GM12878 (cell line): ENCODE data around the gene RASSF4. TPM values are rescaled to one million over a fixed set of nuclear protein-coding genes. Genes with fewer than 3 reads are reported as not detected.
A peak's percentile ranks its signal among the peaks of the same experiment; 100 is the strongest.

Source experiments
- ATAC-seq: fragments of 200-7000 bp; cut with Tn5 transposase; 3 replicates; pipeline ENCODE4 v1.9.1; 2020; ENCODE audit warnings: mild to moderate bottlenecking, moderate library complexity
- BruUV-seq: library from RNA; stranded (reverse); fragments of 400-500 nt; replicated peaks from 2 replicates; lab custom pipeline; 2021; lab: Mats Ljungman, UMichigan
- CTCF ChIA-PET: fragments of 300-600 bp; sonication (Branson Sonifier 250); formaldehyde crosslinking; extraction: SDS; loops from one replicate; lab custom pipeline; 2021; ENCODE audit warnings: inconsistent platforms; lab: Yijun Ruan, JAX
- POLR2A ChIA-PET: fragments of 350-600 bp; formaldehyde crosslinking; extraction: SDS; loops from one replicate; lab custom pipeline; 2021; ENCODE audit warnings: inconsistent platforms; lab: Charles Lee
- RAD21 ChIA-PET: fragments of 300-600 bp; sonication (Branson Sonifier 250); formaldehyde crosslinking; loops from one replicate; lab custom pipeline; 2023; ENCODE audit warnings: antibody characterized with exemption; ENCODE audit not compliant: unreplicated experiment; lab: Charles Lee
- SMC1A ChIA-PET: fragments of 300-600 bp; sonication (Branson Sonifier 250); formaldehyde crosslinking; loops from one replicate; lab custom pipeline; 2023; ENCODE audit not compliant: unreplicated experiment, uncharacterized antibody; lab: Charles Lee
- DNase-seq: peaks from one replicate; pipeline ENCODE4 v3.0.0-alpha.2; 2011; ENCODE audit warnings: low read depth, low spot score
- FAIRE-seq: peaks from 3 replicates; lab custom pipeline; 2011; peaks lifted over from hg19 to GRCh38; lab: Jason Lieb, UNC
- H2AFZ ChIP-seq: 2 replicates; pipeline ENCODE4 v1.6.0; 2011; ENCODE audit warnings: low read depth, low read length, control low read depth; ENCODE audit not compliant: control insufficient read depth
- H3K27ac ChIP-seq: 2 replicates; pipeline ENCODE4 v1.5.1; 2011; ENCODE audit warnings: control low read depth; ENCODE audit not compliant: control insufficient read depth, insufficient read depth
- H3K27me3 ChIP-seq, 2 experiments: replicated peaks in 1 of 2; 2 replicates each; pipeline versions ENCODE4 v1.6.0 to v1.6.1; 2011; ENCODE audit warnings: low read length in 1 of 2; ENCODE audit not compliant: control insufficient read depth in 2 of 2, insufficient read depth in 2 of 2
- H3K36me3 ChIP-seq, 2 experiments: 2 replicates each; pipeline ENCODE4 v1.5.1; 2011; ENCODE audit warnings: low read length in 1 of 2; ENCODE audit not compliant: control insufficient read depth in 2 of 2, insufficient read depth in 2 of 2
- H3K4me1 ChIP-seq: 2 replicates; pipeline ENCODE4 v1.6.1; 2011; ENCODE audit warnings: mild to moderate bottlenecking, low read length, moderate library complexity, mixed read lengths; ENCODE audit not compliant: control insufficient read depth, insufficient read depth
- H3K4me2 ChIP-seq: 2 replicates; pipeline ENCODE4 v1.6.0; 2011; ENCODE audit warnings: control low read depth; ENCODE audit not compliant: control insufficient read depth, insufficient read depth
- H3K4me3 ChIP-seq: fragments of 200-600 bp; sonication (generic); 2 replicates; pipeline ENCODE4 v1.5.1; 2016
- H3K79me2 ChIP-seq: 2 replicates; pipeline ENCODE4 v1.6.0; 2011; ENCODE audit warnings: low read length; ENCODE audit not compliant: control insufficient read depth, insufficient read depth
- H3K9ac ChIP-seq: 2 replicates; pipeline ENCODE4 v1.8.0; 2011; ENCODE audit warnings: low read length, control low read depth, mixed read lengths; ENCODE audit not compliant: control insufficient read depth, insufficient read depth
- H3K9me3 ChIP-seq: replicated peaks from 3 replicates; pipeline ENCODE4 v1.5.1; 2011; ENCODE audit warnings: mild to moderate bottlenecking, low read length; ENCODE audit not compliant: control insufficient read depth, insufficient read depth
- H4K20me1 ChIP-seq: 2 replicates; pipeline ENCODE4 v1.6.0; 2011; ENCODE audit not compliant: control insufficient read depth, insufficient read depth
- ATF2 ChIP-seq: IDR thresholded peaks from 2 replicates; pipeline ENCODE4 v1.6.1; 2012; ENCODE audit warnings: low read length, inconsistent platforms
- EED ChIP-seq: sonication (generic); IDR thresholded peaks from 2 replicates; pipeline ENCODE4 v1.6.1; 2016; ENCODE audit warnings: antibody characterized with exemption, low read depth
- EP300 ChIP-seq, 2 experiments: fragments of 150-350 bp in 1 of 2; IDR thresholded peaks; 2 replicates each; pipeline ENCODE4 v1.6.1; 2011 to 2012; ENCODE audit warnings: low read depth in 2 of 2, low read length in 2 of 2, borderline replicate concordance in 1 of 2, improper control_type of control experiment in 1 of 2, inconsistent platforms in 1 of 2; ENCODE audit not compliant: control insufficient read depth in 1 of 2
- GABPA ChIP-seq: IDR thresholded peaks from 2 replicates; pipeline ENCODE4 v1.6.1; 2014; ENCODE audit warnings: antibody characterized with exemption, low read depth, mild to moderate bottlenecking, inconsistent platforms
- KDM1A ChIP-seq: fragments of 200-600 bp; sonication (generic); IDR thresholded peaks from 2 replicates; pipeline ENCODE4 v1.6.1; 2016; ENCODE audit warnings: borderline replicate concordance
- MYB ChIP-seq: fragments of 150-350 bp; IDR thresholded peaks from 2 replicates; pipeline ENCODE4 v1.6.1; 2014; ENCODE audit warnings: mild to moderate bottlenecking, low read depth, low read length, borderline replicate concordance
- NR2C1 ChIP-seq: fragments of 450-650 bp; IDR thresholded peaks from 2 replicates; pipeline ENCODE4 v1.6.1; 2017; ENCODE audit warnings: antibody characterized with exemption, mild to moderate bottlenecking, moderate library complexity
- POU2F2 ChIP-seq: IDR thresholded peaks from 3 replicates; pipeline ENCODE4 v1.6.1; 2011; ENCODE audit warnings: low read depth, mild to moderate bottlenecking, low read length, borderline replicate concordance
- PRDM15 ChIP-seq: fragments of 450-650 bp; formaldehyde crosslinking; IDR thresholded peaks from 2 replicates; pipeline ENCODE4 v1.4.0; 2020; ENCODE audit warnings: mild to moderate bottlenecking, moderate library complexity
- RAD21 ChIP-seq: IDR thresholded peaks from 2 replicates; pipeline ENCODE4 v1.6.1; 2011; ENCODE audit warnings: mild to moderate bottlenecking, low read depth, low read length, moderate library complexity; ENCODE audit not compliant: insufficient read depth
- YY1 ChIP-seq: IDR thresholded peaks from 2 replicates; pipeline ENCODE4 v1.6.1; 2011; ENCODE audit warnings: low read depth, mild to moderate bottlenecking, low read length
- ZNF207 ChIP-seq: fragments of 450-650 bp; IDR thresholded peaks from 2 replicates; pipeline ENCODE4 v1.6.1; 2014; ENCODE audit warnings: antibody characterized with exemption, mild to moderate bottlenecking, borderline replicate concordance
- ZNF274 ChIP-seq: IDR thresholded peaks from one replicate; pipeline ENCODE4 v1.8.0; 2011; ENCODE audit not compliant: insufficient read length, insufficient read depth
- WGBS: methylation state at CpG from one replicate; pipeline ENCODE4 v1.1.6; 2016; ENCODE audit warnings: low lambda C conversion rate; ENCODE audit not compliant: insufficient replicate concordance, insufficient coverage; ENCODE audit errors: missing lambda C conversion rate; 5-methylcytosine and 5-hydroxymethylcytosine counted together
- in situ Hi-C: fragments of 300-500 bp; cut with MboI; formaldehyde crosslinking; loops from 9 replicates; pipeline ENCODE4 v1.14.3; 2018; ENCODE audit warnings: mixed read lengths
- intact Hi-C: fragments of 100-400 bp; cut with micrococcal nuclease; formaldehyde crosslinking; loops from one replicate; pipeline ENCODE4 v1.14.2; 2022; ENCODE audit not compliant: unreplicated experiment
- polyA plus RNA-seq, 11 experiments: library from polyadenylated mRNA; depleted of rRNA in 4 of 11; unstranded in 6 of 11; stranded (reverse) in 5 of 11; fragments of >200 nt; fragmentation: Nextera tagmentation in 4 of 11; fragmentation: Illumina TruSeq in 1 of 11; extraction: Ambion mirVana in 4 of 11; extraction: Trizol in 1 of 11; gene quantifications; 1 replicate in 1 of 11; 2 replicates in 10 of 11; pipeline versions ENCODE4 v1.2.1 to v1.2.3, GENCODE V29; 2011 to 2016; ENCODE audit warnings: inconsistent platforms in 2 of 11, missing spikeins in 2 of 11, low read depth in 1 of 11
- total RNA-seq, 4 experiments: library from RNA; depleted of rRNA in 3 of 4; stranded (reverse); fragments of >200 nt in 3 of 4; fragmentation: Illumina TruSeq in 1 of 4; extraction: Trizol in 1 of 4; gene quantifications; 2 replicates each; pipeline versions ENCODE4 v1.2.1 to v1.2.3, GENCODE V29; 2013 to 2021

Gene RASSF4
- total and polyA plus RNA-seq, 10 of the 15 experiments (the other 5 are each of a cell fraction or from before 2014, with no cell fraction given) = 3.7 to 71.1 (median 16.8) TPM

GRCh38 chr10:44974628-44975430 lies 15.2 kb downstream of the RASSF4 start:
- Histone ChIP-seq H3K79me2 (peaks cover 11% of the 10 kb centered on the region), H4K20me1 (no peaks in the 10 kb centered on the region), H3K9me3 (no peaks in the 10 kb centered on the region), H3K27ac (peak overlapping the region; percentile 80), H2AFZ (peak overlapping the region; percentile 66), H3K4me3 (peak overlapping the region; percentile 67; the same call in 1 of the 2 replicates), H3K36me3 (peaks cover 0 to 8% of the 10 kb centered on the region in 2 experiments; a peak in 2 of 4 replicates), H3K4me2 (peak overlapping the region; percentile 82), H3K27me3 (no peaks in the 10 kb centered on the region), H3K4me1 (peaks cover 50% of the 10 kb centered on the region), H3K9ac (peak overlapping the region; percentile 65)
- RAD21 ChIA-PET = interaction anchor here (1.6 to 7.7 kb wide), 7 partner anchors 10 to 42 kb away, joined by 9 to 124 read pairs (median 36); no protein-coding TSS in a partner anchor
- 1% methylated on average over 43 of the region's 46 CpGs for WGBS
- SMC1A ChIA-PET = interaction anchor here (0.6 to 2.5 kb wide), 11 partner anchors 9 to 42 kb away, joined by 3 to 36 read pairs (median 17); no protein-coding TSS in a partner anchor
- peak; percentile 86 for ATAC-seq
- POLR2A ChIA-PET = interaction anchor here (1.1 to 7.4 kb wide), 6 partner anchors 9 to 42 kb away, joined by 3 to 110 read pairs (median 9); no protein-coding TSS in a partner anchor
- BruUV-seq = no TSS peak
- CTCF ChIA-PET = interaction anchor here (0.7 to 10.1 kb wide), 10 partner anchors 8 to 43 kb away, joined by 3 to 181 read pairs (median 14); no protein-coding TSS in a partner anchor
- in situ Hi-C loops (loop anchor here (5.0 to 25.0 kb wide), 2 partner anchors 43 to 1813 kb away; no protein-coding TSS in a partner anchor), intact Hi-C loops (loop anchor here (1.0 to 2.0 kb wide), 3 partner anchors 9 to 43 kb away; partner anchors contain the start of gene RASSF4)
- no peak for DNase-seq
- peak; percentile 56 for FAIRE-seq
- TF ChIP-seq PRDM15 = no peak
- no peak for TF ChIP-seq ZNF274
- 0 out of 4 replicates have a peak, but pooled peaks of 1 of the 2 experiments have one; percentile 23 for TF ChIP-seq EP300 (IDR thresholded peaks at IDR 0.05; ENCODE audit: borderline replicate concordance in 1 of 2, control insufficient read depth in 1 of 2, low read depth in 2 of 2, low read length in 2 of 2)
- TF ChIP-seq RAD21 = peak; percentile 79
- no peak for TF ChIP-seq NR2C1
- no peak for TF ChIP-seq ATF2
- TF ChIP-seq POU2F2 = peak; percentile 10; the same call in 1 of the 3 replicates
- TF ChIP-seq GABPA = no peak
- no peak for TF ChIP-seq MYB
- peak; percentile 75 for TF ChIP-seq YY1
- no peak for TF ChIP-seq KDM1A
- TF ChIP-seq ZNF207 = no peak
- TF ChIP-seq EED = peak; percentile 4; the same call in 1 of the 2 replicates
